Choroid plexus epithelial cell (primary cell): ENCODE results near the gene SCFD2.
"Not testable (repeated sequence)": the region's sequence is repeated elsewhere in the genome, so short reads cannot be mapped to it uniquely, and the experiment has no call there.

Experiments used
- DNase-seq: peaks from one replicate; pipeline ENCODE4 v3.0.0-alpha.2; 2010; ENCODE audit warnings: low read depth
- H3K4me3 ChIP-seq: 2 replicates; pipeline ENCODE4 v1.5.1; 2011; ENCODE audit warnings: low read depth, mild to moderate bottlenecking, control low read depth, low read length, moderate library complexity
- TF ChIP-seq, protein P1 (sequence below): conservative IDR thresholded peaks from 2 replicates; pipeline ENCODE4 v1.5.1; 2011; ENCODE audit warnings: low read depth, mild to moderate bottlenecking, control low read depth, inconsistent platforms, low read length, moderate library complexity

SCFD2 gene

GRCh38 chr4:52995360-52996030, 370.4 kb downstream of the SCFD2 start:
- TF ChIP-seq, protein P1, sequence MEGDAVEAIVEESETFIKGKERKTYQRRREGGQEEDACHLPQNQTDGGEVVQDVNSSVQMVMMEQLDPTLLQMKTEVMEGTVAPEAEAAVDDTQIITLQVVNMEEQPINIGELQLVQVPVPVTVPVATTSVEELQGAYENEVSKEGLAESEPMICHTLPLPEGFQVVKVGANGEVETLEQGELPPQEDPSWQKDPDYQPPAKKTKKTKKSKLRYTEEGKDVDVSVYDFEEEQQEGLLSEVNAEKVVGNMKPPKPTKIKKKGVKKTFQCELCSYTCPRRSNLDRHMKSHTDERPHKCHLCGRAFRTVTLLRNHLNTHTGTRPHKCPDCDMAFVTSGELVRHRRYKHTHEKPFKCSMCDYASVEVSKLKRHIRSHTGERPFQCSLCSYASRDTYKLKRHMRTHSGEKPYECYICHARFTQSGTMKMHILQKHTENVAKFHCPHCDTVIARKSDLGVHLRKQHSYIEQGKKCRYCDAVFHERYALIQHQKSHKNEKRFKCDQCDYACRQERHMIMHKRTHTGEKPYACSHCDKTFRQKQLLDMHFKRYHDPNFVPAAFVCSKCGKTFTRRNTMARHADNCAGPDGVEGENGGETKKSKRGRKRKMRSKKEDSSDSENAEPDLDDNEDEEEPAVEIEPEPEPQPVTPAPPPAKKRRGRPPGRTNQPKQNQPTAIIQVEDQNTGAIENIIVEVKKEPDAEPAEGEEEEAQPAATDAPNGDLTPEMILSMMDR: no peak
- no peak overlapping the region for H3K4me3 ChIP-seq
- DNase-seq: peak; percentile 72

GRCh38 chr4:52994567-52994966, 371.3 kb downstream of the SCFD2 start:
- DNase-seq: no peak
- TF ChIP-seq, protein P1: no peak
- H3K4me3 ChIP-seq: no peak overlapping the region

DNA sequence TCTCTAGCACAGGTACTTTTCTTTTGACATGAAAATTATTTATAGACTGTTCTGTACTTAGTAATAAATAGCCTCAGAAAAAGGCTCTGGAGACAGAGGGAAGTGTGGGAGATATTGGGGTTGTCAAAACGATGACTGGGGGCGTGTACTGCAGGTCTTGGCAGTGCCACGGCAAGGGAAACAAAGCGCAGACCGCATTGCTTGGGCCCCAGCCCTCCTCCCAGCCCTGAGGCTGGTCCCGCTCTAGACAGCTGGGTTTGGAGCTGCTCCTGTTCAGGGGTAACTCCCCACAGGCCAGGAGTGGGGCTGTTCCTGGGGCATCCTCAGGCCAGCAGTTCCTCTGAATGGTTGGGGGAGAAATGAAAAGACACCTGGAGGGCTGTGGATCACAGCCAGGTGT, 372.1 kb downstream of the SCFD2 start:
- TF ChIP-seq, protein P1: no peak
- no peak for DNase-seq
- no peak overlapping the region for H3K4me3 ChIP-seq

DNA sequence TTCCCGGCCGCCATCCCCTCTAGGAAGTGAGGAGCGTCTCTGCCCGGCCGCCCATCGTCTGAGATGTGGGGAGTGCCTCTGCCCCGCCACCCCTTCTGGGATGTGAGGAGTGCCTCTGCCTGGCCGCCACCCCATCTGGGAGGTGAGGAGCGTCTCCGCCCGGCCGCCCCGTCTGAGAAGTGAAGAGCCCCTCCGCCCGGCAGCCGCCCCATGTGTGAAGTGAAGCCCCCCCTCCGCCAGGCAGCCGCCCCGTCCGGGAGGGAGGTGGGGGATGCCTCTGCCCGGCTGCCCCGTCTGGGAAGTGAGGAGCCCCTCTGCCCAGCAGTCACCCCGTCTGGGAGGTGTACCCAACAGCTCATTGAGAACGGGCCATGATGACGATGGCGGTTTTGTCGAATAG, 373.3 kb downstream of the SCFD2 start:
- DNase-seq, H3K4me3 ChIP-seq: not testable (repeated sequence)

- TF ChIP-seq, protein P1: no peak
- H3K4me3 ChIP-seq: no peak overlapping the region
- DNase-seq: no peak
These were observed 374.4 kb downstream of the SCFD2 start for GRCh38 chr4:52991472-52991871.

DNA sequence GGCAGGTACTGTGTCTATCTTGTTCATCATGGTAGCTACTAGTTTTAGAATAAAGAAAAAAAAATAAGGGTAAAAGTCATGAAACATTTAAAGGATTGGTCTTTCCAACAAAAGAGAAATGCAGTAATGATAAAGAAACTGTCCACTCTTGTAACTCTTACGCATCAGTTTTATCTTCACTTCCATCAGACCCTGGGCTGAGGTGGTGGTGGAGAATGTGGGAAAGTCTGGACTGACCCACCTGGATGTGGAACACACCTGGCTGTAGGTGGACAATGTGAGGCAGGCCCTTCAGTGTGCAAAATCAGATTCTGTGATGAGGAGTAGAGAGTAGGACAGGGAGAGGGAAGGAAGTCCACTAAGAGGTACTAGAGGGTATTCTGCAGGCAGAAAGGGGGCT, 375.2 kb downstream of the SCFD2 start:
- TF ChIP-seq, protein P1: no peak
- DNase-seq: no peak
- H3K4me3 ChIP-seq: no peak overlapping the region

DNA sequence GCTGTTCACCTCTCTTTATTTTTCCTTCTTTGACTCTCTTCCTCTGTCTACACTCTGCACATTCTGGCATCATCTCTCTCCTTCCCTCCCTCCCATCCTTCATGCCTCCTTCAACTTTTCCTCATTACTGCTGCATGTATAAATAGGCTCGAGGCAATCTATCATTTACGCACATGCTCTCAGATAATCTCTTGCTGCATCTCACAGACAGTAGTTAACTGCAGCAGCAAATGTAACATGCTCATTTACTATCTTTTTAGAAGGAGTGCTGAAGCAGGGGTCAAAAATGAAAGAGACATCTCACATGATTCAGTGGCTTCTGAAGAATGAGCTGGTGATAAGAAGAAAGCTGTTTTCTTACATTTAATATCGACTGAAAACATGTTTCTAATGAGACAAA, 376.0 kb downstream of the SCFD2 start:
- DNase-seq: no peak
- H3K4me3 ChIP-seq: no peak overlapping the region
- TF ChIP-seq, protein P1: no peak
